HL-60 (cell line): ENCODE data around the gene MEPE.

Source experiments
- DNase-seq, 2 experiments: peaks; one replicate each; pipeline ENCODE4 v3.0.0-alpha.2; 2010 to 2020; ENCODE audit warnings: low read depth in 1 of 2, low spot score in 1 of 2
- H3K27ac ChIP-seq: fragments of 250-450 bp; sonication (Bioruptor Pico); replicated peaks from 2 replicates; pipeline ENCODE4 v1.5.1; 2020; ENCODE audit warnings: mild to moderate bottlenecking, moderate library complexity
- H3K27me3 ChIP-seq: fragments of 250-450 bp; sonication (Bioruptor Pico); 2 replicates; pipeline ENCODE4 v1.5.1; 2021; ENCODE audit warnings: mild to moderate bottlenecking, moderate library complexity; ENCODE audit not compliant: insufficient read depth, poor library complexity, severe bottlenecking
- H3K4me3 ChIP-seq: replicated peaks from 2 replicates; pipeline ENCODE4 v1.5.1; 2011; ENCODE audit warnings: mild to moderate bottlenecking, control low read depth, low read length; ENCODE audit not compliant: insufficient read depth
- CTCF ChIP-seq: IDR thresholded peaks from one replicate; pipeline ENCODE4 v1.5.1; 2011; ENCODE audit warnings: low read length, control low read depth, inconsistent platforms; ENCODE audit not compliant: insufficient read depth
- GABPA ChIP-seq: IDR thresholded peaks from 2 replicates; pipeline ENCODE4 v1.6.1; 2012; ENCODE audit warnings: low read depth
- POLR2AphosphoS5 ChIP-seq: IDR thresholded peaks from 2 replicates; pipeline ENCODE4 v1.6.1; 2012; ENCODE audit warnings: low read depth
- REST ChIP-seq: IDR thresholded peaks from 2 replicates; pipeline ENCODE4 v1.6.1; 2012; ENCODE audit warnings: low read depth; ENCODE audit not compliant: insufficient replicate concordance
- SPI1 ChIP-seq: IDR thresholded peaks from 2 replicates; pipeline ENCODE4 v1.6.1; 2012; ENCODE audit warnings: low read depth, mild to moderate bottlenecking, borderline replicate concordance

MEPE gene

GRCh38 chr4:87856816-87857215 is 24.0 kb downstream of the MEPE start:
- DNase-seq: no peak
- no peak for TF ChIP-seq SPI1
- TF ChIP-seq GABPA: no peak
- TF ChIP-seq CTCF: no peak
- no peak for TF ChIP-seq POLR2AphosphoS5
- no peak for TF ChIP-seq REST
- Histone ChIP-seq H3K4me3 (no peak overlapping the region), H3K27ac (no peak overlapping the region), H3K27me3 (no peaks in the 10 kb centered on the region)

- Histone ChIP-seq H3K4me3 (no peak overlapping the region), H3K27ac (no peak overlapping the region), H3K27me3 (no peaks in the 10 kb centered on the region)
- TF ChIP-seq POLR2AphosphoS5 (no peak), GABPA (no peak), CTCF (no peak), REST (no peak), SPI1 (no peak)
- no peak for DNase-seq
Observed at GRCh38 chr4:87857789-87858188, 25.0 kb downstream of the MEPE start.

- no peak for DNase-seq
- TF ChIP-seq SPI1: no peak
- no peak for TF ChIP-seq POLR2AphosphoS5
- no peak for TF ChIP-seq REST
- TF ChIP-seq GABPA: no peak
- no peak for TF ChIP-seq CTCF
- no peak overlapping the region for H3K27ac ChIP-seq
- H3K4me3 ChIP-seq: no peak overlapping the region
- H3K27me3 ChIP-seq: no peaks in the 10 kb centered on the region
Observed at GRCh38 chr4:87862236-87862635, 29.5 kb downstream of the MEPE start.
